ENCODE results near the gene ZNF518A. TPM values are rescaled to one million over a fixed set of nuclear protein-coding genes. Genes with fewer than 3 reads are reported as not detected.

Gene ZNF518A
- total and polyA plus RNA-seq, 11 donors, result 3.0 to 17.9 (median 10.8) TPM

GRCh38 chr10:96107623-96108038, 22.5 kb upstream of the ZNF518A start:
- intact Hi-C loops (cut with DNase I), result no loop called here
- Histone ChIP-seq H3K4me3 (no peak overlapping the region), H3K9me3 (peaks cover 0 to 8% (median 0%) of the 10 kb centered on the region in 12 donors), H3K27me3 (peaks cover 0 to 86% (median 30%) of the 10 kb centered on the region in 9 donors), H3K36me3 (no peaks in the 10 kb centered on the region), H3K27ac (no peak overlapping the region), H3K4me1 (no peaks in the 10 kb centered on the region)
- WGBS, 4 donors, result 24 to 38% (median 26%) methylated on average over 3 of the region's 3 CpGs
- DNase-seq (no peak), ATAC-seq (no peak)
- TF ChIP-seq POLR2A (IDR thresholded peaks at IDR 0.05), result no peak
- TF ChIP-seq, protein P1, sequence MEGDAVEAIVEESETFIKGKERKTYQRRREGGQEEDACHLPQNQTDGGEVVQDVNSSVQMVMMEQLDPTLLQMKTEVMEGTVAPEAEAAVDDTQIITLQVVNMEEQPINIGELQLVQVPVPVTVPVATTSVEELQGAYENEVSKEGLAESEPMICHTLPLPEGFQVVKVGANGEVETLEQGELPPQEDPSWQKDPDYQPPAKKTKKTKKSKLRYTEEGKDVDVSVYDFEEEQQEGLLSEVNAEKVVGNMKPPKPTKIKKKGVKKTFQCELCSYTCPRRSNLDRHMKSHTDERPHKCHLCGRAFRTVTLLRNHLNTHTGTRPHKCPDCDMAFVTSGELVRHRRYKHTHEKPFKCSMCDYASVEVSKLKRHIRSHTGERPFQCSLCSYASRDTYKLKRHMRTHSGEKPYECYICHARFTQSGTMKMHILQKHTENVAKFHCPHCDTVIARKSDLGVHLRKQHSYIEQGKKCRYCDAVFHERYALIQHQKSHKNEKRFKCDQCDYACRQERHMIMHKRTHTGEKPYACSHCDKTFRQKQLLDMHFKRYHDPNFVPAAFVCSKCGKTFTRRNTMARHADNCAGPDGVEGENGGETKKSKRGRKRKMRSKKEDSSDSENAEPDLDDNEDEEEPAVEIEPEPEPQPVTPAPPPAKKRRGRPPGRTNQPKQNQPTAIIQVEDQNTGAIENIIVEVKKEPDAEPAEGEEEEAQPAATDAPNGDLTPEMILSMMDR (IDR thresholded peaks at IDR 0.05), result no peak

DNA sequence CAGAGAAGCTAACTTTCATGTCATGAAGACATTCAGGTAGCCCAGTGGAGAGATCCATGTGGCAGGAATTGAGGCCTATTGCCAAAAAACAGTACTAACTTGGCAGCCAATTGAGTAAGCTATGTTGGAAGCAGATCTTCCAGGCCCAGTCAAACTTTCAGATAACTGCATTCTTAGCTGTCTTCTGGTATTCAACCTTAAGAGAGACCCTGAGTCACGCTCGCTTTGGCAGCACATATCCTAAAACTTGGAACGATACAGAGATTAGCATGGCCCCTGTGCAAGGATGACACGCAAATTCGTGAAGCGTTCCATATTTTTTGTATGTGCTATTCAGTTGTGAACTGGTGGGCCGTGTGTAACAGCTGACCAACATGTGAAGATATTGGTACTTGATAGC, 17.6 kb upstream of the ZNF518A start:
- H3K36me3 ChIP-seq, result no peaks in the 10 kb centered on the region
- no peak overlapping the region for H3K4me3 ChIP-seq
- peaks cover 0 to 8% (median 0%) of the 10 kb centered on the region in 12 donors for H3K9me3 ChIP-seq
- H3K27me3 ChIP-seq, result peaks cover 0 to 95% (median 23%) of the 10 kb centered on the region in 9 donors
- intact Hi-C loops (cut with DNase I), result no loop called here
- no peak overlapping the region for H3K27ac ChIP-seq
- ATAC-seq (no peak), DNase-seq (no peak)
- WGBS, 4 donors, result 76 to 80% (median 79%) methylated on average over 7 of the region's 7 CpGs
- TF ChIP-seq, protein P1 (IDR thresholded peaks at IDR 0.05), result no peak
- TF ChIP-seq POLR2A (IDR thresholded peaks at IDR 0.05), result no peak
- H3K4me1 ChIP-seq, result no peaks in the 10 kb centered on the region

GRCh38 chr10:96118604-96119450, 11.3 kb upstream of the ZNF518A start:
- Histone ChIP-seq H3K4me3 (no peak overlapping the region), H3K4me1 (no peaks in the 10 kb centered on the region), H3K9me3 (no peaks in the 10 kb centered on the region), H3K36me3 (no peaks in the 10 kb centered on the region), H3K27me3 (peaks cover 3 to 95% (median 28%) of the 10 kb centered on the region in 9 donors), H3K27ac (no peak overlapping the region)
- DNase-seq (no peak), ATAC-seq (no peak)
- WGBS, 4 donors, result 86 to 90% (median 88%) methylated on average over 21 of the region's 21 CpGs
- TF ChIP-seq, protein P1 (IDR thresholded peaks at IDR 0.05), result no peak
- no peak for TF ChIP-seq POLR2A (IDR thresholded peaks at IDR 0.05)
- intact Hi-C loops (cut with DNase I), result no loop called here

- Histone ChIP-seq H3K27me3 (peaks cover 6 to 99% (median 53%) of the 10 kb centered on the region in 9 donors), H3K36me3 (no peaks in the 10 kb centered on the region)
- TF ChIP-seq POLR2A (IDR thresholded peaks at IDR 0.05), result no peak
- TF ChIP-seq, protein P1 (IDR thresholded peaks at IDR 0.05), result no peak
Observed at GRCh38 chr10:96122824-96123223, 7.3 kb upstream of the ZNF518A start.

More at GRCh38 chr10:96122824-96123223, 7.3 kb upstream of the ZNF518A start:
- Histone ChIP-seq H3K27ac (no peak overlapping the region), H3K4me3 (no peak overlapping the region), H3K4me1 (no peaks in the 10 kb centered on the region), H3K9me3 (no peaks in the 10 kb centered on the region)
- no peak for DNase-seq
- no peak for ATAC-seq
- intact Hi-C loops (cut with DNase I), result no loop called here
